HG02884 (cell line): Measurements from ENCODE around the gene CHAT.
"Not testable (repeated sequence)": the region's sequence is repeated elsewhere in the genome, so short reads cannot be mapped to it uniquely, and the experiment has no call there.

Source experiments
- ATAC-seq: cut with Tn5 transposase; IDR thresholded peaks from one replicate; pipeline ENCODE4 v1.9.1; 2021; ENCODE audit warnings: mild to moderate bottlenecking, moderate library complexity; ENCODE audit not compliant: unreplicated experiment

The CHAT gene

DNA sequence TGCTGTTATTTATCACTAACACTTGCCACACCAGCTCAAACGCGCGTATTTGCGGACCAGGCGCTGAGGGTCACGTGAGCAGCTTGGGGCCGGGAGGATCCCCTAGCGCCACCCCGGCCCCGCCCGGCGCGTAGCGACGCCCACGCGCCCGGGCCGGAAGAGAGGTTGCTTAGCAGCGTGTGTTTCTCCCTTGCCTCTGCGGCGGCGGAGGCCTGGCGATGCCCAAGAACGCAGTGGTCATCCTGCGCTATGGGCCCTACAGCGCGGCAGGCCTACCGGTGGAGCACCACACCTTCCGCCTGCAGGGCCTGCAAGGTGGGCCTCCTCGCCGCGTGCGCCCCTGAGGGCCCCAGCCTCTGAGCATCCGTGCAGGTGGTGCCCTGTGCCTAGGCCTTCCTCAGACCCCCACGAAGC is 65.7 kb downstream of the CHAT start, which contains the start of gene C10orf53:
Gene C10orf53, plus strand, starts transcription at position 172 of the 414 bp plus-strand sequence. Its CDS starts 47 bp downstream, at position 219.
- ATAC-seq = no peak

DNA sequence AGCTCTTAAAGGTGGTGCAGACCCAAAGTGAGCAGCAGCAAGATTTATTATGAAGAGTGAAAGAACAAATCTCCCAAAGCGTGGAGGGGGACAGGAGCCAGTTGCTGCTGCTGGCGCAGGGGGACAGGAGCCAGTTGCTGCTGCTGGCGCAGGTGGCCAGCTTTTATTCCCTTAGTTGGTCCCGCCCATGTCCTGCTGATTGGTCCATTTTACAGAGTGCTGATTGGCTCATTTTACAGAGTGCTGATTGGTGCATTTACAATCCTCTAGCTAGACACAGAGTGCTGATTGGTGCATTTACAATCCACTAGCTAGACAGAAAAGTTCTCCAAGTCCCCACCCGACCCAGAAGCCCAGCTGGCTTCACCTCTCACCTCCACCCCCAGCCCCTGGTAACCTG is 68.6 kb downstream of the CHAT start:
- ATAC-seq = not testable (repeated sequence)

DNA sequence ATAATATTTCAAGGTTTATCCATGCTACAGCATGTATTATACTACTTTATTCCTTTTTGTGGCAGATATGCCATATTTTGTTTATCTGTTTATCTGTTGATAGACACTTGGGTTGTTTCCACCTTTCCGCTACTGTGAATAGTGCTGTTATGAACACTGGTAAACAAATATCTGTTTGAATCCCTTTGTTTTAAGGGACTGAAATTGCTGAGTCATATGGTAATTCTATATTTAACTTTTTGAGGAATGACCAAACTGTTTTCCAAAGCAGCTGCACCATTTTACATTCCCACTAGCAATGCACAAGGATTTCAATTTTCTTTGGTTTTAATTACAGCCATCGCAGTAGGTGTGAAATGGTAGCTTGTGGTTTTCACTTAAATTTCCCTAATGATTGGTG is 69.0 kb downstream of the CHAT start:
- no peak for ATAC-seq

DNA sequence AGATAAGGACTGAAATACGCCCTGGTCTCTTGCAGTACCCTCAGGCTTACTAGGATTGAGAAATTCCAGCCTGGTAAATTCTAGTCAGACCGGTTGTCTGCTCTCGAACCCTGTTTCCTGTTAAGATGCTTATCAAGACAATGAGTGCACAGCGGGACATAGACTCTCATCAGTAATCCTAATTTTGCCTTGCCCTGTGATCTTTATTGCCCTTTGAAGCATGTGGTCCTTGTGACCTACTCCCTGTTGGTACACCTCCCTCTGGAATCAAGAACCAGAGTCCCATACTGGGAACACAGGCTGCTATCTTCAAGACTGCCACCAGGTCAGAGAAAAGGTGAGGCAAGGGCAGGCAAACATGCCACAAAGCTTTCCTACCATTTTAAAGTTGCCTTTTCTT is 72.8 kb downstream of the CHAT start:
- no peak for ATAC-seq

DNA sequence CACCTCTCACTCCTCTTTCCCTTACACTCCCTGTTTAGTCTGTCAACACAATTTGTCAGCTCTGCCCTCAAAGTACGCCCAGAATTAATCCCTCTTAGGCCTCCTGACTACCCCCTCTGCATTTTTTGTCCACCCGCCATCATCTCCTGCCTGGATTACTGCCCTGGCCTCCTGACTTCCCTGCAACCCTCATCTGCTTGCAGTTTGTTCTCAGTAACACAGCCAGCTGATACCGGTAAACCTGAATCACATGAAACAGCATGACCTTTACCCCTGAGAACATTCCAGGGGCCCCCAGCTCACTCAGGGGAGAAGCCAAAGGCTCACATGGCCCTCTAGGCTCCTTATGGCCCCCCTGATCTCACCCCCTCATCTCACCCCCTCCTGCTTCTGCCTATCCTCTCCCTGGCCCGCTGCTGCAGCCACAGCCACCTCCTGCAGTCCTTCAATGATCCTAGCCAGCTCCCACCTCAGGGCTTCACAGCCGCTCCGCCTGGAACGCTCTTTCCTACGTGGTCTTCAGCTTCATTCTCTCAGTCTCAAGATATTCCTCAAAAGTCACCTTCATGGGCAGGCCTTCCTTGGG is 74.5 kb downstream of the CHAT start:
- ATAC-seq = no peak

DNA sequence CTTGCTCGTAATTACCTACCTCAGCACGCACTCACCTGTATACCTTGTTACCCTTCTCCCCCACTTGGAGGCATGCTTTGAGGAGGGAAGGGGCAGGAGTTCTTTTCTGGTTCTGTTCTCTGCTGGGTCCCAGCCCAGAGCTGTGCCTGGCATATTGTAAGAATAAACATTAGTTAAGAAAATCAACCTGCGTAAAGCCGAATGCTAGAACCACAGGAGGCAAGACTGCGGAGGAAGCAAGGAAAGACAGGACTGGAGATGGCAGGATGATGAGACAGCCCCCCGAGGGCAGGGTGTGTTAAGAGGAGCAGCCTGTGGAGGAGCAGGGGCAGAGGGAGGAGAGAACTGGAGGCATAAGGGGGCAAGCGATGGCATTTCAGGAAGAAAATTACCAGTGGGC is 75.1 kb downstream of the CHAT start:
- no peak for ATAC-seq

DNA sequence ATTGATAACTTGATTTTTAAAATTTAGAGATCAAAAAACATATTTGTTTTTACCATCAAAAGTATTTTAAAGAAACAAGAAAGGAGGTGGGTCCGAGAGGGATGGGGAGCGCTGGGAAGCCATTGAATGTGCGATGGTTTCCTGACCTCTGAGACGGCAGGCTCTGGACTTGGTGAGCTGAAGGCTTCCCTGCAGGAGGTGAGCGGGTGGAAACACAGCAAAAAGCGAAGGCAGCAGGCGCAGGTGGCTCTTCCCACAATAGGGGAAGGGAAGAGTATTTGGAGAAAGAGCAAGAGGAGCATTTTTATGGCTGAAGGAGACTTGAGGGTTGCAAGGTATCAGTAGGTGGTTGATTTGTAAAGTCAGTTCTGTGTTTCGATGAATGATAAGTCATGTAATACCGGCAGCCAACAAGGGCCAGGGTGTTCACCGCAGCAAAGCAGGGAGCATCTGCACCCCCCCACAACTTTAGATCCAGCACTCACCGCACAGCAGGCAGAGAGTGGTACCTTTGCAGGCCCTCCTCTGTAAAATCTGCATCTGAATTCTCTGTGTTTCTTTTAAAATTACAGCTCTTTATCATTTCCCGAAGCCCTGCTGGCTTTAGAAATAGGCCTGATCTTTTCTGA is 76.2 kb downstream of the CHAT start:
- no peak for ATAC-seq

DNA sequence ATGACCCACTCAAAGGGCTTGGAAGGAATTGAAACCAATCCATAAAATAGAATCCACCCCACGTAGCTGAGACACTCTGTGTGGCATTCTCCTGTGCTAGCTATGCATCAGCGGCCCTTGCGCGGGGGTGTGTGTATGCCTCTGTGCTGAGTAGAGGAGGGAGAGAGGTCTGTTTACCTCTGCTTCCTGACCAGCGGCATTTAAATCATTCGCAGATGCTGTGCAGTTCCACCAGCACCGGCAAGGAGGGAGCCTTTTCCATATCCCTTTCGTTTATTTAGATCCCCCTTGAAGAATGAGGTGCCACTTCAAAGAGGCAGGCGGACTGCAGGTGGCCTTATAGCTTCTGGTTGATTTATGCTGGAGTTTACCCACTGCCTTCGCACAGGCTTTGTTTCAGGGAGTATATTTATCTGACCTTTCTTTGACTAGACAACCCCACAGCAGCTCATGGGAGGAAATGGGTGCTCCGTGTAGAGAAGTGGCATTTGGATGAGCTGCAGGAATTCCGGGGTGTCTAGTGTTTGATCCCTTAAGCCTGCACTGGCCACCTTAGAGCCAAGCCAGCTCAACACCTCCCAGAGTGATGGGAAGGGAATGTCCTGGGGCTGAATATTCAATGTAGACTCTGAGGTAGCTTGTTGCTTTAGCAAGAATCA is 77.0 kb downstream of the CHAT start:
- no peak for ATAC-seq

DNA sequence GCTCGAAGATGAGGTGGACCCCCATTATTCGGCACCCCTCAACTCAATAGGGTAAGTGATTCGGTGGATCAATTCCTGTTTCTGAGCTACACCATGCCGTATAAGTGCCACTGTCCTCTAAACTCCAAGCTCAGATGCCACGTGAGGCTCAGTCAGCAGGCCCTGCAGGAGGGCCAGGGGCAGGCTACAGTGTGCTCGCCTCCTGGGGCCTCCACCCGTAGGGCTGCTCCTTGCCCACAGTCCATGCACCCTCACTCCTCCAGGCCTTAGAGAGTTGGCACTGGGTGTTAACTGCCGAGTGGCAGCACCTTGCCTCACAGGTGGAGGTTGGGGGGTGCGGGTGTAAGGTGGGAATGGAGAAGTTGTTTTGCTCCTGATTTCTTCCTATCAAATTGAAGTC is 77.8 kb downstream of the CHAT start:
- ATAC-seq = no peak

DNA sequence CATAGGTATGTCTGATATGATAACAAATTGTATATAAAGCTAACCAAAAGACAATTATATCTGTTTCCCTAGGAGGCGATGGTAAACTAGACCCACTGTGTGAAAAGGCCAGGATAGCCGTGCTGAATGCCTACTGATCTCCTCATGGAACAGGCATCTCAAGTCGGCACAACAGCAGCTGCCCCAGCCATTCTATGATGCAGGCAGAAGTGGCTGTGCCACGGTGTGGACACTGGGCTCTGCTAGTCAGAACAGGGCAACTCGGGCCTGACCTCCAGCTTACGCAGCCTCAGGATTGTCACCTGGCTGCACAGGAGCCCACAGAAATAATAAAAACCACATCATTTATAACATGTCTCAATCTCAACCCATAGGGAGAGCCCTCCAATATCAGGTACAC is 80.6 kb downstream of the CHAT start:
- ATAC-seq = no peak

DNA sequence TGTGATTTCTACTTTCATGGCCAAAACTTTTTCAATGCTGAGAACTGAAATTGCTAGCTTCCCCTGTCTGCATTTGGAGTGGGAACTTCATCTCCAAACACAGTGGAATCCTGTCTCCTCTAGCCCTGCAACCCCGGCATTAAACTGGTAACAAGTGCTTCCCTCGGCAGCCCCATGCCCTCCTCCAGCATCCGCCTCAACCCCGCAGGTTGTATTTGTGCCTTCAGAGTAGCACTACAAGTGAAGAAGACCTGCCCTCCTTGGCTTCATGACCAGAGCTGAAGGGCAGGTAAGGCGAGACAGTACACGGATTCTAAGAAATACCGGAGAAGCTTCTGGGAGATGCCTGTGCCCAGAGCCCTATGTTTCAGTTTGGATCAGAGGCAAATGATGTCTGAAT is 82.5 kb downstream of the CHAT start:
- ATAC-seq = no peak

DNA sequence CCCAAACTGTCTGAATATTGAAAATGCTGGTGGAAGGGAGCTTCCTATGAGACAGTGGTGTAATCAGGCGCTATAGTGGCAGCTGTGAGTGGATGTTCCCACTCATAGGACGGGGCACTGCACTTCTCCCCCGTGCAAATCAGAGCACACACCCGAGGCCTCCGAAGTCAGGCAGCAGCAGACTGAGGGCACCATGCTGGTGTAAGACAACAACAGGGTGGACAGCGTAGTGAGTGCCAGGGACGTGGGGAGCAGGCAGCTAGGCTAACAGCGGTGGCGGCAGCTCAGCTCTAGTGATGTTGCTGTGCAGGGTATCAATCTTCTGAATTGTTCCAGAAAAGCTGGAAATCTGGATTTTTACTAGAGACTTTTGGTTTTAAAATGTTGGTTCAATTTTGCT is 84.8 kb downstream of the CHAT start:
- ATAC-seq = no peak

DNA sequence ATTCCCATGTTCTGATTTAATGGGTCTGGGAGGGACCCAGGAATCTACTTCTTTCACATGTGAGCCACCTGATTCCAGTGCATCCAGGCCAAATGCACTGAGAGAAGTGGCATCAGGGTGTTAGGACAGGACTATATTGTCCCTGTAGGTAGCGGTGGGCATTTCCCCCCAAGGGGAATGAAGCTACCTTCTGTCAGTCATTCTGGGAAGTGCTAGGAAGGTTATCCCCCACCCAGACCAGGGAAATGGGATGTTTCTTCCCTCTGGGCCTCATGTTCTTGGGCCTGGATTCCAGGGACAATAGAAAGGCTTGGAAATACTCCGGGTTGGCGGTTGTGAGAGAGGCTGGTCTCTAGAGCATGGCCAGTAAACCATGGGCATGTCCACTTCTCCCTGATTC is 86.4 kb downstream of the CHAT start:
- ATAC-seq = no peak

DNA sequence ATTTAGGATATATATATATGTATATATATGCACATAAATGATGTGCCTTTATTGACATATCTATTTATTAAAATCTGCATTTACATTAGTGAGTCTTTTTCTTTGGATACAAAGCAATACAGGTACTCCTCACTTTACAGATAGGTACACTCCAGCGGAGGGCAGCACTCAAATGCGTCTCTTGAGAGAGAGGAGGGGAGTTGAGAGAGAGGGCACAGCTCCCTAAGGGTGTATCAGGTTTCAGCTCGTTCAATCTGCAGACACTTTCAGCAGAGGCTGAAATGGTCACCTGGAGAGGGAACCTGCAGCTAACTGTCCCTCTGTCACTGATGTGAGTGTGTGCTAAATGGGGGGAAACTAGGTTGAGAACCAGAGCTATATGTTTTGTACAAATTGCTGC is 87.2 kb downstream of the CHAT start:
- ATAC-seq = no peak

DNA sequence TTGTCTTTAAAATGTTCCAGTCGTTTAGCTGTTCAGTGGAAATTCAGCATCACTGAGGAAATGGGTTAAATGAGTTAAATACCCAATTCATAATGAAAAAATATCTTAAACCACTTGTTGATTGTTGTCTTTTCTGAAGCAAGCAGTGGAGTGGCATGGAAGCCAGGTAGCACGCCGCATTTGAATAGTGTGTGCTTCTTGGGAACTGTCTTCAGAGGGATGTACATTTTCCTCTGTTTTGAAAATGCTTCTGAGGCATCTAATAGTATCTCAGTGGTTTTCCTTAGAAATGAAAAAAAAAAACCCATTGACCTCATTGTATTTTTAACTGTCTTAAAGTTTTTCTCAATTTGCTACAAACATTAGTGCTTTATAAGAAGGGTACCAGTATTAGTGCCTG is 93.7 kb downstream of the CHAT start:
- ATAC-seq = no peak

DNA sequence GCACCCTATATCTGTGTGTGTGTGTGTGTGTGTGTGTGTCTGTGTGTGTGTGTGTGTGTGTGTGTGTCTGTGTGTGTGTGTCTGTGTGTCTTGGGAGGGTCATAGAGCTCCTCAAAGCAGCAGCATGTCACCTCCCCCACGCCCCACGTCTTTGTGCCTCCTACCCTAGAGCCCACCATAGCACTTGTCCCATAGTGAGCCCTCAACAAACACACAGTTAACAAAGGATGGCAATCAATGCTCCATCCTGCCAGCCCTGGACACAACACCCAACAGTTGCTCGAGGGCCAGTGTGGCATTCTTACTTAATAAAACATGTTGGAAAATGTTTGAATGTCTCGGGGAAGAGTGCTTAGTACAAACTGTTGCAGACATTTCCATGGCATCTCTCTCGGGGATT is 96.1 kb downstream of the CHAT start:
- ATAC-seq = no peak

DNA sequence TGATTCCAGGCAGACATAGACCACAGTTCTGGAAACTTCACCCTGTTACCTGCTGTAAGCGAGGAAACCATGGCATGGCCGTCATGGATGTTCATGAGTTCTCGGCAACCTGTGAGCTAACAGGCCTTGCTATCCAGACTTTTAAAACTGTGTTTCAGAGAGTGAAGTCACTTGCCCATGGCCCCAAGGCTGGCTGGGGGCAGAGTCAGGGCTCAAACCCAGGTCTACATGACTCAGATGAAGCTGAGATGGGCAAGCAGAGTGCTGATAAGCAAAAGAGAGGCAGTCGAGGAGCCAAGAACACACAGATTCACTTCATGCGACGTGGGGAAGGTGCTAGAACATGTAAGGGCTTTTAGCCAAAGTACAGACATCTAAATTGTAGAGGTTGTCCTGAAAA is 97.1 kb downstream of the CHAT start:
- ATAC-seq = no peak

DNA sequence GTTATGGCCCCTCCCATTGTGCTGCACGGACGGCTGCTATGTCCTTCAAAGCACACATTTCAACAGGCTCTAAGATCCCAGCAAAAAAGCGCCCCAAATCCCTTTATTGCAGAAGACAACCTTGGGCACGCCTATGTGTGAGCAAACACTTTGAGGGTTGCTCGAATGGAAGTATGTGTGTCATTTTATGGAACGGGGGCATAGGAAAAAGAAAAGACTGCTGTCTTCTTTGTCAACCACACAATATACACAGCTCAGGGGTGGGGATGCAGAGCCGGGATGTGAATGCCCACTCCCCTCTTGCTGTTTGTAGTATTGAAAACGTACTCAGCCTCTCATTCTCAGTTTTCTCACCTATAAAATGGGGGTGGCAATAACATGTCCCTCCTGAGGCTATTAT is 97.6 kb downstream of the CHAT start:
- ATAC-seq = no peak

DNA sequence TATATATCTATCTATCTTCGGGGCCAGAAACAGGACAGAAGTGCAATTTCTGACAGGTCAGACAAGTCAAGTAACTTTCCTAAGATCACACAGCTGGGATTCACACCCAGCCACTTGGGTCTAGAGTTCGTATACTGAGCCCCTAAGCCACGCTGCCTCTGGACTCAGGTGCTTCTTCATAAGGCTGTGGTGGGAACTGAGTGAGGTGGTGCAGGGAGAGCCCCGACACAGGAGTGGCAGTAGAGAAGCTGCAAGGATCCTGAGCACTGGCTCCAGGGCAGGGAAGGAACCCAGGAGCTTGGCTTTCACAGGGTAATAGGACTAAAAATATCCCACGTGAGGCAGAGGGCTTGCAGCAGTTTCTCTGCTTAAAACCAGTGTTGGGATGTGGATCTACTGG is 99.4 kb downstream of the CHAT start:
- no peak for ATAC-seq
